Peyer's patch (tissue), 4 donors: Measurements from ENCODE around the gene WWOX.

Source experiments
- CTCF ChIP-seq, 6 experiments: fragments of 450-650 bp in 4 of 6; fragments of 200-600 bp in 2 of 6; sonication (generic) in 1 of 6; IDR thresholded peaks; one replicate each; pipeline ENCODE4 v1.5.1; 2017 to 2019; ENCODE audit warnings: antibody characterized with exemption in 6 of 6, mild to moderate bottlenecking in 3 of 6, moderate library complexity in 1 of 6
- POLR2A ChIP-seq, 2 donors: fragments of 450-650 bp; IDR thresholded peaks; one replicate each; pipeline ENCODE4 v1.5.1; 2017; ENCODE audit warnings: antibody characterized with exemption in 2 of 2, mild to moderate bottlenecking in 2 of 2, moderate library complexity in 2 of 2

- TF ChIP-seq CTCF (IDR thresholded peaks at IDR 0.05): no peak
- no peak for TF ChIP-seq POLR2A (IDR thresholded peaks at IDR 0.05)
These were observed 961.7 kb downstream of the WWOX start for GRCh38 chr16:79061181-79061580.
